Activated T-cell treated with anti-CD3 and anti-CD28 coated beads for 24 hours (primary cell): ENCODE data around the gene TNNT2.

Source experiments
- DNase-seq: peaks from one replicate; pipeline ENCODE4 v3.0.0-alpha.2; 2020; ENCODE audit warnings: low read depth

TNNT2 gene

GRCh38 chr1:201334325-201335173 lies 42.9 kb downstream of the TNNT2 start:
- no peak for DNase-seq

GRCh38 chr1:201332616-201333335 lies 44.7 kb downstream of the TNNT2 start:
- no peak for DNase-seq

- no peak for DNase-seq
These were observed 45.5 kb downstream of the TNNT2 start for GRCh38 chr1:201332021-201332420.

- no peak for DNase-seq
These were observed 46.3 kb downstream of the TNNT2 start for GRCh38 chr1:201331166-201331565.

GRCh38 chr1:201330541-201330940 lies 46.9 kb downstream of the TNNT2 start:
- no peak for DNase-seq

- DNase-seq: no peak
These were observed 47.7 kb downstream of the TNNT2 start for GRCh38 chr1:201329801-201330200.

- DNase-seq: no peak
These were observed 48.2 kb downstream of the TNNT2 start for GRCh38 chr1:201329286-201329685.

- DNase-seq: no peak
These were observed 48.9 kb downstream of the TNNT2 start for GRCh38 chr1:201328576-201328975.

GRCh38 chr1:201327687-201328240 lies 49.7 kb downstream of the TNNT2 start:
- no peak for DNase-seq

- no peak for DNase-seq
These were observed 50.8 kb downstream of the TNNT2 start for GRCh38 chr1:201326710-201327109.

- no peak for DNase-seq
These were observed 51.8 kb downstream of the TNNT2 start for GRCh38 chr1:201325678-201326060.

GRCh38 chr1:201324821-201325677 lies 52.4 kb downstream of the TNNT2 start:
- DNase-seq: no peak

- DNase-seq: no peak
These were observed 53.2 kb downstream of the TNNT2 start for GRCh38 chr1:201324306-201324705.

- DNase-seq: no peak
These were observed 54.6 kb downstream of the TNNT2 start for GRCh38 chr1:201322653-201323510.

GRCh38 chr1:201321826-201322390 lies 55.6 kb downstream of the TNNT2 start:
- no peak for DNase-seq

- DNase-seq: no peak
These were observed 57.2 kb downstream of the TNNT2 start for GRCh38 chr1:201320168-201320788.

GRCh38 chr1:201319631-201320030 lies 57.8 kb downstream of the TNNT2 start:
- no peak for DNase-seq

- DNase-seq: no peak
These were observed 58.8 kb downstream of the TNNT2 start for GRCh38 chr1:201318504-201319340.

GRCh38 chr1:201317551-201317950 lies 59.9 kb downstream of the TNNT2 start:
- no peak for DNase-seq
